ENCODE data around the gene LRFN2. TPM values are rescaled to one million over a fixed set of nuclear protein-coding genes. Genes with fewer than 3 reads are reported as not detected.

LRFN2 gene
- total RNA-seq, 2 experiments from 2014 or later = not detected

GRCh38 chr6:40555092-40555491 lies 32.1 kb downstream of the LRFN2 start:
- CTCF ChIA-PET = no interaction called here

DNA sequence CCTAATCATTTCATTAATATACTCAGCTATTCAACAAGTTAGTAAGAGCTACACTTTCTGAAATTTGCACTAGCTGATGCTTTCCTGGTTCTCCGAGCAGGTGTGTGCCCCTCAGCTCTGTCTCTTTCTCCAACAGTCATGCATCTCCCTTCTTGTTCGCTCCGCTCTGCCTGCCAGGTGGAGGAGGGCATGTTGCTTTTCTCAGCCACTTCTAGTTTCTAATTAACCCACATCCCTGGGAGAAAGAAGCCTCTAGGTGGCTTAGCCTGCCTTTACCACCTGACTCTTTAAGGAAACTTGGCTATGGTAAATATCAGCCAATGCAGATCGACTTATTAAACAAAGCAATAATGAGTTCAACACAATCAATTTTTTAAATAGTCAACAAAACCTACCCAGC lies 34.2 kb downstream of the LRFN2 start:
- Mint-ChIP-seq H3K4me1 (ENCODE audit: low read depth) (no peaks in the 10 kb centered on the region), H3K9me3 (no peaks in the 10 kb centered on the region), H3K27me3 (peaks cover 3% of the 10 kb centered on the region), H3K36me3 (ENCODE audit: low read depth) (no peaks in the 10 kb centered on the region), H3K4me3 (no peak overlapping the region), H3K27ac (no peak overlapping the region)
- ChIA-PET POLR2A (no interaction called here), CTCF (interaction anchor here (1.0 kb wide), 1 partner anchor 34 kb away, joined by 3 read pairs; the partner anchor contains the start of gene LRFN2)
- no peaks in the 10 kb centered on the region for H3K9me3 ChIP-seq (ENCODE audit: control insufficient read depth in 1 of 2, insufficient read depth in 1 of 2, low read length in 2 of 2)
- TF ChIP-seq, protein P1, sequence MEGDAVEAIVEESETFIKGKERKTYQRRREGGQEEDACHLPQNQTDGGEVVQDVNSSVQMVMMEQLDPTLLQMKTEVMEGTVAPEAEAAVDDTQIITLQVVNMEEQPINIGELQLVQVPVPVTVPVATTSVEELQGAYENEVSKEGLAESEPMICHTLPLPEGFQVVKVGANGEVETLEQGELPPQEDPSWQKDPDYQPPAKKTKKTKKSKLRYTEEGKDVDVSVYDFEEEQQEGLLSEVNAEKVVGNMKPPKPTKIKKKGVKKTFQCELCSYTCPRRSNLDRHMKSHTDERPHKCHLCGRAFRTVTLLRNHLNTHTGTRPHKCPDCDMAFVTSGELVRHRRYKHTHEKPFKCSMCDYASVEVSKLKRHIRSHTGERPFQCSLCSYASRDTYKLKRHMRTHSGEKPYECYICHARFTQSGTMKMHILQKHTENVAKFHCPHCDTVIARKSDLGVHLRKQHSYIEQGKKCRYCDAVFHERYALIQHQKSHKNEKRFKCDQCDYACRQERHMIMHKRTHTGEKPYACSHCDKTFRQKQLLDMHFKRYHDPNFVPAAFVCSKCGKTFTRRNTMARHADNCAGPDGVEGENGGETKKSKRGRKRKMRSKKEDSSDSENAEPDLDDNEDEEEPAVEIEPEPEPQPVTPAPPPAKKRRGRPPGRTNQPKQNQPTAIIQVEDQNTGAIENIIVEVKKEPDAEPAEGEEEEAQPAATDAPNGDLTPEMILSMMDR (IDR thresholded peaks at IDR 0.05) = no peak
- H3K27me3 ChIP-seq (ENCODE audit: control insufficient read depth in 1 of 2, insufficient read depth in 2 of 2, low read length in 2 of 2) = no peaks in the 10 kb centered on the region
- H3K27ac ChIP-seq (ENCODE audit: low read depth in 1 of 2, low read length in 2 of 2) = no peak overlapping the region
- ATAC-seq (ENCODE audit: poor library complexity) (no peak), DNase-seq (no peak)
- H3K36me3 ChIP-seq (ENCODE audit: insufficient read depth, low read length) = no peaks in the 10 kb centered on the region
- H3K4me1 ChIP-seq (ENCODE audit: insufficient read depth, low read length) = no peaks in the 10 kb centered on the region
- H3K4me3 ChIP-seq (ENCODE audit: low read length) = no peak overlapping the region
- intact Hi-C loops (cut with DNase I, micrococcal nuclease) = no loop called here

More at GRCh38 chr6:40555092-40555491, 32.1 kb downstream of the LRFN2 start:
- TF ChIP-seq, protein P1 (IDR thresholded peaks at IDR 0.05) = no peak
- Histone ChIP-seq H3K9me3 (ENCODE audit: control insufficient read depth in 1 of 2, insufficient read depth in 1 of 2, low read length in 2 of 2) (no peaks in the 10 kb centered on the region), H3K36me3 (ENCODE audit: insufficient read depth, low read length) (no peaks in the 10 kb centered on the region), H3K4me3 (ENCODE audit: low read length) (no peak overlapping the region), H3K27me3 (ENCODE audit: control insufficient read depth in 1 of 2, insufficient read depth in 2 of 2, low read length in 2 of 2) (no peaks in the 10 kb centered on the region), H3K27ac (ENCODE audit: low read depth in 1 of 2, low read length in 2 of 2) (no peak overlapping the region), H3K4me1 (ENCODE audit: insufficient read depth, low read length) (no peaks in the 10 kb centered on the region)
- ATAC-seq (ENCODE audit: poor library complexity) (no peak), DNase-seq (no peak)
- H3K27me3 Mint-ChIP-seq = peaks cover 8% of the 10 kb centered on the region
- no peak overlapping the region for H3K27ac Mint-ChIP-seq
- H3K4me1 Mint-ChIP-seq (ENCODE audit: low read depth) = no peaks in the 10 kb centered on the region
- intact Hi-C loops (cut with DNase I, micrococcal nuclease) = no loop called here
- H3K36me3 Mint-ChIP-seq (ENCODE audit: low read depth) = no peaks in the 10 kb centered on the region
- no peak overlapping the region for H3K4me3 Mint-ChIP-seq
- H3K9me3 Mint-ChIP-seq = no peaks in the 10 kb centered on the region
- POLR2A ChIA-PET = no interaction called here

DNA sequence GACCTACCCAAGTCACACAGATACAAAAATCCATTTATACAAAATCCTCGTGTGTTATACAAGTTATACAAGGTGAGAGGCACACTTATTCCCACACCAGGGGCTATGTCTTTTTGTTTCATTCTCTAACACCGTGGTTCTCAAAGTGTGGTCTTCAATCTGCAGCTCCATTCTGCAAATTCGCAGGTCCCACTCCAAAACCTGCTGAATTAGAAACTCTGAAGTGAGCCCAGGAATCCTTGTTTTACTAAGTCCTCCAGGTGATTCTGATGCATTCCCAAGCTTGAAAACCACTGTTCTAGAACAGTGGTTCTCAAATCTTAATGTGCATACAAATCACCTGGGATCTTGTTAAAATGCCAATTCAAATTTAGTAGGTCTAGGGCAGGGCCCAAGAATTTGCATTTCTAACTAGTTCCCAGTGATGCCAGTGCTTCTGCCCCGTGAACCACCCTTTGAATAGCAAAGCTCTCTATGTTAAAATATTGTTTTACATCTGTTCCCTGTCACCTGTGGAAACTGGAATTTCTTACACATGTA lies 35.1 kb downstream of the LRFN2 start:
- no peak overlapping the region for H3K4me3 Mint-ChIP-seq
- ATAC-seq (ENCODE audit: poor library complexity) = no peak
- H3K4me3 ChIP-seq (ENCODE audit: low read length) = no peak overlapping the region
- no peaks in the 10 kb centered on the region for H3K36me3 Mint-ChIP-seq (ENCODE audit: low read depth)
- no peaks in the 10 kb centered on the region for H3K36me3 ChIP-seq (ENCODE audit: insufficient read depth, low read length)
- no peaks in the 10 kb centered on the region for H3K9me3 ChIP-seq (ENCODE audit: control insufficient read depth in 1 of 2, insufficient read depth in 1 of 2, low read length in 2 of 2)
- intact Hi-C loops (cut with DNase I, micrococcal nuclease) = no loop called here
- no peak overlapping the region for H3K27ac Mint-ChIP-seq
- no peak overlapping the region for H3K27ac ChIP-seq (ENCODE audit: low read depth in 1 of 2, low read length in 2 of 2)
- no peaks in the 10 kb centered on the region for H3K27me3 Mint-ChIP-seq
- POLR2A ChIA-PET = no interaction called here
- no peaks in the 10 kb centered on the region for H3K4me1 Mint-ChIP-seq (ENCODE audit: low read depth)
- DNase-seq = no peak
- no peaks in the 10 kb centered on the region for H3K27me3 ChIP-seq (ENCODE audit: control insufficient read depth in 1 of 2, insufficient read depth in 2 of 2, low read length in 2 of 2)
- no peaks in the 10 kb centered on the region for H3K4me1 ChIP-seq (ENCODE audit: insufficient read depth, low read length)
- TF ChIP-seq, protein P1 (IDR thresholded peaks at IDR 0.05) = no peak
- CTCF ChIA-PET = interaction anchor here (1.0 kb wide), 1 partner anchor 35 kb away, joined by 3 read pairs; the partner anchor contains the start of gene LRFN2
- no peaks in the 10 kb centered on the region for H3K9me3 Mint-ChIP-seq
